ACC112 (cell line): Measurements from ENCODE around the gene RWDD2A.

Experiments
- H2AFZ ChIP-seq: fragments of 200-600 bp; sonication (generic); one replicate; pipeline ENCODE4 v1.6.0; 2017; ENCODE audit warnings: antibody characterized with exemption, low read length; ENCODE audit not compliant: unreplicated experiment
- H3K27ac ChIP-seq: fragments of 200-600 bp; sonication (generic); 2 replicates; pipeline ENCODE4 v1.5.1; 2014; ENCODE audit warnings: low read depth, mild to moderate bottlenecking, antibody characterized with exemption, low read length, moderate library complexity
- H3K27me3 ChIP-seq: fragments of 200-600 bp; sonication (generic); 2 replicates; pipeline ENCODE4 v1.6.1; 2014; ENCODE audit warnings: mild to moderate bottlenecking, antibody characterized with exemption, low read length, moderate library complexity, mixed read lengths; ENCODE audit not compliant: insufficient read depth
- H3K36me3 ChIP-seq: fragments of 200-600 bp; sonication (generic); 2 replicates; pipeline ENCODE4 v1.6.1; 2016; ENCODE audit warnings: mild to moderate bottlenecking, antibody characterized with exemption, low read length, moderate library complexity, mixed read lengths; ENCODE audit not compliant: insufficient read depth
- H3K4me1 ChIP-seq: fragments of 200-600 bp; sonication (generic); one replicate; pipeline ENCODE4 v1.6.1; 2016; ENCODE audit warnings: low read length, mixed read lengths; ENCODE audit not compliant: insufficient read depth, unreplicated experiment, control insufficient read depth
- H3K4me3 ChIP-seq: fragments of 200-600 bp; sonication (generic); 2 replicates; pipeline ENCODE4 v1.5.1; 2014; ENCODE audit warnings: mild to moderate bottlenecking, low read depth, low read length
- H3K79me2 ChIP-seq: fragments of 200-600 bp; sonication (generic); one replicate; pipeline ENCODE4 v1.6.0; 2016; ENCODE audit warnings: low read length; ENCODE audit not compliant: control insufficient read depth, unreplicated experiment, insufficient read depth

Gene RWDD2A

DNA sequence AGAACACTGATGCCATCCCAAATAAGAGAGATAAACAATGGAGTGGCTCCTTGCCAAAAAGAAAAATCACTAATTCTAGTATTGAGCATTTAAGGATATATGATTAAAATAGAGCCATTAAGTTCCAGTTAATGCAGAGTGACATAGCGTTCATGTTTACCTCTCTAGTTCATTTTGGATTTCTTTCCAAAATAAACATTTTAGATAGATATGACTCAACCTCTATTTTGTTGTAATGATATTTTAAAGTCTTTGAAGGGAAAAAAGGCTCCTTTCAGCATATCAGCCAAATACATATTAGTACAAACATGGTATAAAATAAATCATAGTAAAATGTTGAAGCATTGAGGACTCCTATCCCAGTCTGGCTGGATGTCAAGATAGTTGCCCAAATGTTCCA lies 33.4 kb downstream of the RWDD2A start:
- H3K36me3 ChIP-seq = no peaks in the 10 kb centered on the region
- peaks cover 16% of the 10 kb centered on the region for H3K4me1 ChIP-seq
- no peaks in the 10 kb centered on the region for H3K27me3 ChIP-seq
- no peak overlapping the region for H3K27ac ChIP-seq
- no peak overlapping the region for H3K4me3 ChIP-seq
- H2AFZ ChIP-seq = no peak overlapping the region
- H3K79me2 ChIP-seq = no peaks in the 10 kb centered on the region

DNA sequence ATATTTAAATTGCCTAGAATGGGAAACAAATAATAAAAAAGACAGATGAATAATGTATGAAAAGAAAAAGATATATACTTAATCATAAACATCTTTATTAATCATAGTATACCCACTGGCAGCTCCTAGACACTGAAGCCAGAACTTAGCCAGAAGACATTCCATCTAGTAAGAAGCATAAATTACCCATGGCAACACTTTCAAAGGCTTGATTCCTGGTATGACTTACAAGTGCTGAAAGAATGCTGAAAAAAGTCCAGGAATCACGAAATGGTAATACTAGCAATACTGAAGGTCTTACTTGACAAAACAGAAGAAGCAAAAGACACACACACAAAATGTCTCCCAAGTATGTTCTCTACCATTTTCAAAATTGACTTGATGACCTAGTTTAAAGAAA lies 38.0 kb downstream of the RWDD2A start:
- H3K36me3 ChIP-seq = no peaks in the 10 kb centered on the region
- no peak overlapping the region for H3K4me3 ChIP-seq
- H3K27ac ChIP-seq = no peak overlapping the region
- H2AFZ ChIP-seq = no peak overlapping the region
- H3K4me1 ChIP-seq = peaks cover 13% of the 10 kb centered on the region
- no peaks in the 10 kb centered on the region for H3K79me2 ChIP-seq
- no peaks in the 10 kb centered on the region for H3K27me3 ChIP-seq

DNA sequence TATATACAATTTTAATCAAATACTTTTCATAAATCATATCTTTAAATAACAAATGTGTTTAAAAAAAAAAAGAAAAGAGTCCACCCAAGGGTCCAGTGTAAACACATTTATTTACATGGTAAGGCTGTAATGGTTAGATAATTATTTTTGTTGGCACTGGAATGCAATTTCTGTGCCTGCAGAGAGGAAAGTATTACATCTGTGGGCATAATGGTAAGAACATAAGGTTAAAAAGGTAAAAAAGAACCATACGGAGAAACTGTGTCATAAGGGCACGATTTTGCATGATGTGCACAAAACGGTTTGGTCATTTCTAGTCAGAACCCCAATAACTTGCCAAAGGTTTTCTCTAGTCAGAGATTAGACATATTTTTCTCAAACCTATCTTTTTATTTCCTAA lies 54.3 kb downstream of the RWDD2A start:
- peaks cover 15% of the 10 kb centered on the region for H3K36me3 ChIP-seq

More for the DNA sequence above, 54.3 kb downstream of the RWDD2A start:
- Histone ChIP-seq H3K79me2 (no peaks in the 10 kb centered on the region), H3K4me1 (peaks cover 6% of the 10 kb centered on the region), H3K27me3 (no peaks in the 10 kb centered on the region), H2AFZ (no peak overlapping the region), H3K27ac (no peak overlapping the region), H3K4me3 (no peak overlapping the region)
